ENCODE data around the gene TAMALIN. TPM values are rescaled to one million over a fixed set of nuclear protein-coding genes. Genes with fewer than 3 reads are reported as not detected.

TAMALIN gene
- total and polyA plus RNA-seq, 7 experiments from 2014 or later: 1.1 to 501 (median 30.1) TPM

DNA sequence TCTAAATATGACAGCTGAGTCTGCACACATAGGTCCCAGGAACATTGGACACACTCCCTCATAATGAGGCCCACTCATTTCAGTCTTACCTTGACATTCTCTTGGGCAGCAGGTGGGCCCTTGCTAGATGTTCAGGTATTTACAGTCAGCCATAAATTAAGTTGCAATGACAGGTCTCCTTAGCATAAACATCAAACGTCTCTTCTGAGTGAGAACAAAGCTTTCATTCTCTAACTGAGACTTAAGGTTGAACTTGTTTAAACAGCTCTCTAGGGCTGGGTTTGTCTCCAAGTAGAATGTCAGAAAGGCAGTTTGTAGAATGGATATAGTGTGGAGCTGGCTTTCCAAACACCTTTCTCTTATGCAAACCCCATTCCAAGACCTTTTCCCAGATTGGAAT lies 44.9 kb upstream of the TAMALIN start:
- peak; percentile 57 for ATAC-seq
- H3K4me3 Mint-ChIP-seq: peak overlapping the region in 9 of 10 donors; percentile 1 to 69 (median 34)
- POLR2A ChIA-PET: interaction anchor here (1.0 to 1.4 kb wide), 3 partner anchors 9 to 15 kb away, joined by 3 to 7 read pairs (median 3); no protein-coding TSS in a partner anchor

DNA sequence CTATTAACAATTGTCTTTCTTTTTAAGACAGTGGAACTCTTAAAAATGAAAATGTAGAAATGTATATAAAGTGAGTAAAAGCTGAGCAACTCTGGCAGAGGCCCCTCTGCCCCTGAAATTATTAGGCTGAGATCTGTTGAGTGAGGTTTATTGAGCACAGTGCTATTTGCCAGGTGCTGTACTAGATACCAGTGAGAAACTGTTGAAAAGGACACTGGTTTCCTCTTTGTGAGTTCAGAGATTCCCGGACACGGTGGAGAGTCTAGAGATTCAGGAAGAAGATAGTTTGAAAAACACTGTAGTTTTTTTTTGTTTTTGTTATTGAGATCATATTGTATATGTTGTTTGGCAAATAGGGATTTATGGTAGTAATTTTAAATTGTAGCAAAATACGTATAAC lies 44.0 kb upstream of the TAMALIN start:
- CTCF ChIA-PET: interaction anchor here (0.7 to 2.4 kb wide), 5 partner anchors 8 to 77 kb away, joined by 3 to 21 read pairs (median 4); no protein-coding TSS in a partner anchor
- peaks cover 0 to 16% of the 10 kb centered on the region in 2 donors for H3K4me1 ChIP-seq (ENCODE audit: control insufficient read depth in 2 of 2, insufficient read depth in 2 of 2, low read length in 2 of 2)
- Mint-ChIP-seq H3K27ac (peak overlapping the region in 3 of 9 donors; percentile 4 to 49 (median 18)), H3K36me3 (peaks cover 4 to 8% (median 5%) of the 10 kb centered on the region in 5 donors), H3K27me3 (peaks cover 0 to 11% (median 0%) of the 10 kb centered on the region in 5 donors), H3K9me3 (no peaks in the 10 kb centered on the region), H3K4me1 (peaks cover 5 to 63% (median 51%) of the 10 kb centered on the region in 7 donors), H3K4me3 (peak overlapping the region in 6 of 10 donors; percentile 7 to 59 (median 26))
- DNase-seq: no peak
- no peaks in the 10 kb centered on the region for H3K9me3 ChIP-seq (ENCODE audit: control insufficient read depth in 2 of 3, low read length in 3 of 3)
- H3K36me3 ChIP-seq (ENCODE audit: control insufficient read depth in 2 of 3, insufficient read depth in 3 of 3, low read length in 3 of 3): no peaks in the 10 kb centered on the region
- no peaks in the 10 kb centered on the region for H3K27me3 ChIP-seq (ENCODE audit: control insufficient read depth in 2 of 2, insufficient read depth in 2 of 2, low read length in 2 of 2)
- ATAC-seq: no peak
- H3K27ac ChIP-seq (ENCODE audit: low read depth, low read length): no peak overlapping the region
- POLR2A ChIA-PET: interaction anchor here (1.0 to 1.4 kb wide), 3 partner anchors 8 to 14 kb away, joined by 3 to 7 read pairs (median 3); no protein-coding TSS in a partner anchor
- intact Hi-C loops (cut with micrococcal nuclease): loop anchor here in 1 of 2 donors (1.0 kb wide), 2 partner anchors 8 kb away; no protein-coding TSS in a partner anchor
- H3K4me3 ChIP-seq (ENCODE audit: low read length): no peak overlapping the region

More for the DNA sequence above, 44.9 kb upstream of the TAMALIN start:
- peak in 2 of 9 donors; percentile 31 for DNase-seq
- Mint-ChIP-seq H3K9me3 (no peaks in the 10 kb centered on the region), H3K27me3 (peaks cover 0 to 11% (median 0%) of the 10 kb centered on the region in 5 donors), H3K36me3 (peaks cover 4 to 10% (median 5%) of the 10 kb centered on the region in 5 donors), H3K4me1 (peaks cover 5 to 67% (median 54%) of the 10 kb centered on the region in 7 donors), H3K27ac (peak overlapping the region in 8 of 9 donors; percentile 25 to 89 (median 68))
- Histone ChIP-seq H3K27me3 (ENCODE audit: control insufficient read depth in 2 of 2, insufficient read depth in 2 of 2, low read length in 2 of 2) (no peaks in the 10 kb centered on the region), H3K36me3 (ENCODE audit: control insufficient read depth in 2 of 3, insufficient read depth in 3 of 3, low read length in 3 of 3) (no peaks in the 10 kb centered on the region), H3K4me1 (ENCODE audit: control insufficient read depth in 2 of 2, insufficient read depth in 2 of 2, low read length in 2 of 2) (peaks cover 0 to 16% of the 10 kb centered on the region in 2 donors), H3K9me3 (ENCODE audit: control insufficient read depth in 2 of 3, low read length in 3 of 3) (no peaks in the 10 kb centered on the region), H3K4me3 (ENCODE audit: low read length) (no peak overlapping the region), H3K27ac (ENCODE audit: low read depth, low read length) (peak overlapping the region; percentile 44)
- intact Hi-C loops (cut with micrococcal nuclease): loop anchor here in 1 of 2 donors (1.0 kb wide), 2 partner anchors 8 kb away; no protein-coding TSS in a partner anchor
- CTCF ChIA-PET: interaction anchor here (0.7 to 2.4 kb wide), 5 partner anchors 9 to 64 kb away, joined by 3 to 21 read pairs (median 4); no protein-coding TSS in a partner anchor

DNA sequence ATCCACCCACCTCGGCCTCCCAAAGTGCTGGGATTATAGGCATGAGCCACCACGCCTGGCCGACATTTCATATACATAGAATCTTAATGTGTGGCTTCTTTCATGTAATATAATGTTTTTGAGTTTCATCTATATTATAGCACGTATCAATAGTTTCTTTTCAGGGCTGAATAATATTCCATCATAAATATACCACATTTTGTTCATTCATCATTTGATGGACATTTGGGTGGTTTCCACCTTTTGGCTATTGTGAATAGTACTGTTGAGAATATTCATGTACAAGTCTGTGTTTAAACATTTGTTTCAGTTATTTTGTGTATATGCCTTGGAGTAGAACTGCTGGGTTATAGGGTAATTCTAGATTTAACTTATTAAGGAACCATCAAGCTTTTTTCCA lies 43.3 kb upstream of the TAMALIN start:
- no peak overlapping the region for H3K27ac Mint-ChIP-seq
- intact Hi-C loops (cut with micrococcal nuclease): no loop called here
- H3K4me1 Mint-ChIP-seq: peaks cover 5 to 59% (median 46%) of the 10 kb centered on the region in 7 donors
- no peak overlapping the region for H3K27ac ChIP-seq (ENCODE audit: low read depth, low read length)
- POLR2A ChIA-PET: interaction anchor here (0.9 to 1.1 kb wide), 2 partner anchors 12 to 15 kb away, joined by 3 read pairs; no protein-coding TSS in a partner anchor
- H3K27me3 ChIP-seq (ENCODE audit: control insufficient read depth in 2 of 2, insufficient read depth in 2 of 2, low read length in 2 of 2): no peaks in the 10 kb centered on the region
- H3K4me3 Mint-ChIP-seq: no peak overlapping the region
- DNase-seq (no peak), ATAC-seq (no peak)
- peaks cover 4 to 8% (median 5%) of the 10 kb centered on the region in 5 donors for H3K36me3 Mint-ChIP-seq
- H3K9me3 ChIP-seq (ENCODE audit: control insufficient read depth in 2 of 3, low read length in 3 of 3): no peaks in the 10 kb centered on the region
- no peaks in the 10 kb centered on the region for H3K36me3 ChIP-seq (ENCODE audit: control insufficient read depth in 2 of 3, insufficient read depth in 3 of 3, low read length in 3 of 3)
- peaks cover 0 to 16% of the 10 kb centered on the region in 2 donors for H3K4me1 ChIP-seq (ENCODE audit: control insufficient read depth in 2 of 2, insufficient read depth in 2 of 2, low read length in 2 of 2)
- H3K27me3 Mint-ChIP-seq: peaks cover 0 to 13% (median 0%) of the 10 kb centered on the region in 5 donors
- CTCF ChIA-PET: interaction anchor here (1.2 to 1.5 kb wide), 2 partner anchors 17 to 36 kb away, joined by 3 to 4 read pairs; no protein-coding TSS in a partner anchor
- no peak overlapping the region for H3K4me3 ChIP-seq (ENCODE audit: low read length)
- H3K9me3 Mint-ChIP-seq: no peaks in the 10 kb centered on the region

DNA sequence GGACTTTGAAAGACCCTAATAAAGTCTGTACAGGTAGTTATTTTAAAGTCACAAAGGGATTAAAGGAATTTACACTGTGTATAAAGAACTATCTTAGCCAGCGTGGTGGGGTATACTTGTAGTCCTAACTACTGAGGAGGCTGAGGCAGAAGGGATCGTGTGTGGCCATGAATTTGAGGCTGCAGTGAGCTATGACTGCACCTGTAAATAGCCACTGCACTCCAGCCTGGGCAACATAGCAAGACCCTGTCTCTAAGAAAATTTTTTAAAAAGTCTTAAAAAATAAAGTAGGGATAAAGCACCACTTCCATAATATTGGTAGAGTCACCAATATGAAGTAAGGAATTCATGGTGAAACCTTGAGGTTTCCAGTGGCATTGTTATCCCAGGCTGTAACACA lies 37.1 kb upstream of the TAMALIN start:
- POLR2A ChIA-PET: interaction anchor here (1.2 kb wide), 1 partner anchor 8 kb away, joined by 3 read pairs; no protein-coding TSS in a partner anchor
- Mint-ChIP-seq H3K9me3 (no peaks in the 10 kb centered on the region), H3K4me1 (peaks cover 48 to 73% (median 62%) of the 10 kb centered on the region in 7 donors), H3K4me3 (peak overlapping the region in 8 of 10 donors; percentile 14 to 73 (median 50)), H3K36me3 (peaks cover 0 to 9% (median 1%) of the 10 kb centered on the region in 5 donors), H3K27ac (peak overlapping the region in 5 of 9 donors; percentile 31 to 76 (median 61)), H3K27me3 (peaks cover 0 to 32% (median 0%) of the 10 kb centered on the region in 5 donors)
- Histone ChIP-seq H3K4me1 (ENCODE audit: control insufficient read depth in 2 of 2, insufficient read depth in 2 of 2, low read length in 2 of 2) (peaks cover 45 to 49% of the 10 kb centered on the region in 2 donors), H3K4me3 (ENCODE audit: low read length) (no peak overlapping the region), H3K27me3 (ENCODE audit: control insufficient read depth in 2 of 2, insufficient read depth in 2 of 2, low read length in 2 of 2) (no peaks in the 10 kb centered on the region), H3K27ac (ENCODE audit: low read depth, low read length) (no peak overlapping the region), H3K36me3 (ENCODE audit: control insufficient read depth in 2 of 3, insufficient read depth in 3 of 3, low read length in 3 of 3) (no peaks in the 10 kb centered on the region), H3K9me3 (ENCODE audit: control insufficient read depth in 2 of 3, low read length in 3 of 3) (no peaks in the 10 kb centered on the region)
- ATAC-seq: no peak
- intact Hi-C loops (cut with micrococcal nuclease): loop anchor here (1.0 to 10.0 kb wide), 4 partner anchors 7 to 545 kb away; partner anchors contain the start of genes ACVR1B (in 1 of the 2) and SLC4A8 (in 1 of the 2)
- CTCF ChIA-PET: interaction anchor here (1.0 to 3.1 kb wide), 3 partner anchors 8 to 78 kb away, joined by 3 to 21 read pairs (median 17); no protein-coding TSS in a partner anchor
- no peak for DNase-seq

DNA sequence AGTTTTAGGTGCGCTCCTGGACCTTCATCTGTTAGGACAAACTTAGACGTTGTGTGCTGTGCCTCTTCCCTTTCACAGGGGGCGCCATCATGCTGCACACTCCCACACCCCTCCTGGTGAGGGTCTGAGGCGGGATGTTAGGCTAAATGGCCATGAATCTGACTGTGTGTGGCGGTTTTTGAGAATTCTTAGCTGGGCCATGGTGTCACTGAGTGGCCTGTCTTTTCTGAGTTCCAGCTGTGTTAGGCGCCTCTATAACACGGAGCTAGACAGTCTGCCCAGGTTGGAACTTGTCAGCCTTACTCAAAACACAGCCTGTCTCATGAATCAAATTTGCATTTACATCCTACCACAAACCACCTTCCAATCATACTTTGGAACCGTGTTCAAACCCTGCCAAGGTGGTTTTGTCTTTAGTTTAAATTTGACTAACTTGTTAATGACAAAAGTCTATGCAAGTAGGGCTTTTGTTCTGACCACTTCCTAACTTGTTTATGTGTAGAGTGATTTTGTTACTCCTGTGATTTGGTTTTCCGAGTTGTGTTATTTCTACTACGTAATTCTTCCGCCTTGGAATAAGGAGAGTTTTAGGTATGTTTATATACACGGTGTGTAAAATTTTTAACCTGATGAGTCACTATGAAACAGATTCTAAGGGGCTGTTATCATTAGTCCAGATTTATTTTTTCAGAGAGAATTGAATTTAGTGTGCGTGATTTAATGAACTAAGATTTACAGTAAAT lies 35.7 kb upstream of the TAMALIN start:
- Histone ChIP-seq H3K27me3 (ENCODE audit: control insufficient read depth in 2 of 2, insufficient read depth in 2 of 2, low read length in 2 of 2) (no peaks in the 10 kb centered on the region), H3K9me3 (ENCODE audit: control insufficient read depth in 2 of 3, low read length in 3 of 3) (no peaks in the 10 kb centered on the region), H3K36me3 (ENCODE audit: control insufficient read depth in 2 of 3, insufficient read depth in 3 of 3, low read length in 3 of 3) (peaks cover 0 to 4% (median 0%) of the 10 kb centered on the region in 3 experiments), H3K27ac (ENCODE audit: low read depth, low read length) (no peak overlapping the region), H3K4me3 (ENCODE audit: low read length) (peak overlapping the region; percentile 1), H3K4me1 (ENCODE audit: control insufficient read depth in 2 of 2, insufficient read depth in 2 of 2, low read length in 2 of 2) (peaks cover 56 to 64% of the 10 kb centered on the region in 2 donors)
- no peaks in the 10 kb centered on the region for H3K9me3 Mint-ChIP-seq
- H3K4me3 Mint-ChIP-seq: peak overlapping the region; percentile 41 to 85 (median 72)
- ATAC-seq: peak; percentile 53
- H3K27ac Mint-ChIP-seq: peak overlapping the region; percentile 43 to 87 (median 68)
- peak in 2 of 9 donors; percentile 26 to 43 for DNase-seq
- ChIA-PET CTCF (interaction anchor here (0.6 to 3.1 kb wide), 10 partner anchors 10 to 76 kb away, joined by 3 to 21 read pairs (median 4); no protein-coding TSS in a partner anchor), POLR2A (interaction anchor here (0.6 to 1.9 kb wide), 4 partner anchors 9 to 19 kb away, joined by 3 to 7 read pairs (median 3); partner anchors contain the start of gene ACVR1B)
- H3K27me3 Mint-ChIP-seq: peaks cover 0 to 26% (median 0%) of the 10 kb centered on the region in 5 donors
- peaks cover 60 to 76% (median 69%) of the 10 kb centered on the region in 7 donors for H3K4me1 Mint-ChIP-seq
- intact Hi-C loops (cut with micrococcal nuclease): loop anchor here (1.0 to 10.0 kb wide), 5 partner anchors 9 to 546 kb away; partner anchors contain the start of genes ACVR1B (in 1 of the 2) and SLC4A8 (in 1 of the 2)
- H3K36me3 Mint-ChIP-seq: peaks cover 4 to 12% (median 7%) of the 10 kb centered on the region in 5 donors

Data from naive thymus-derived CD4-positive, alpha-beta T cell (primary cell).